GM03348 (cell line): Measurements from ENCODE around the gene DLD.
A peak's percentile ranks its signal among the peaks of the same experiment; 100 is the strongest.
"Not testable (repeated sequence)": the region's sequence is repeated elsewhere in the genome, so short reads cannot be mapped to it uniquely, and the experiment has no call there.

Experiments
- DNase-seq: peaks from one replicate; pipeline ENCODE4 v3.0.0; 2012; ENCODE audit warnings: low spot score

Gene DLD

GRCh38 chr7:107874605-107875446 lies 16.2 kb upstream of the DLD start:
- peak; percentile 84 for DNase-seq

GRCh38 chr7:107876916-107877315 lies 14.1 kb upstream of the DLD start:
- DNase-seq = no peak

- no peak for DNase-seq
These were observed 13.1 kb upstream of the DLD start for GRCh38 chr7:107877731-107878382.

GRCh38 chr7:107878636-107879035 lies 12.3 kb upstream of the DLD start:
- DNase-seq = no peak

- peak; percentile 68 for DNase-seq
These were observed 11.5 kb upstream of the DLD start for GRCh38 chr7:107879400-107880035.

- no peak for DNase-seq
These were observed 8.2 kb upstream of the DLD start for GRCh38 chr7:107882766-107883165.

GRCh38 chr7:107884066-107884818 lies 6.7 kb upstream of the DLD start:
- DNase-seq = no peak

- DNase-seq = not testable (repeated sequence)
These were observed 3.2 kb upstream of the DLD start for GRCh38 chr7:107887827-107888226.

GRCh38 chr7:107889992-107890391 lies 991 bp upstream of the DLD start:
- no peak for DNase-seq

- peak; percentile 27 for DNase-seq
These were observed 456 bp upstream of the DLD start for GRCh38 chr7:107890493-107890961.

GRCh38 chr7:107891636-107892366 lies 818 bp downstream of the DLD start:
- DNase-seq = no peak

- not testable (repeated sequence) for DNase-seq
These were observed 1.4 kb downstream of the DLD start for GRCh38 chr7:107892367-107892741.

GRCh38 chr7:107898997-107899594 lies 8.1 kb downstream of the DLD start:
- DNase-seq = no peak

- no peak for DNase-seq
These were observed 9.6 kb downstream of the DLD start for GRCh38 chr7:107900496-107901015.

GRCh38 chr7:107902381-107902780 lies 11.4 kb downstream of the DLD start:
- peak; percentile 42 for DNase-seq

- peak; percentile 7 for DNase-seq
These were observed 16.8 kb downstream of the DLD start for GRCh38 chr7:107907790-107908189.

GRCh38 chr7:107909445-107909844 lies 18.5 kb downstream of the DLD start:
- no peak for DNase-seq

GRCh38 chr7:107911981-107912380 lies 21.0 kb downstream of the DLD start:
- DNase-seq = no peak

- no peak for DNase-seq
These were observed 22.9 kb downstream of the DLD start for GRCh38 chr7:107913851-107914250.

GRCh38 chr7:107914831-107915230 lies 23.8 kb downstream of the DLD start:
- no peak for DNase-seq

- DNase-seq = no peak
These were observed 24.6 kb downstream of the DLD start for GRCh38 chr7:107915541-107915940.
